Keratinocyte (primary cell): ENCODE measurements around the gene NLRC5. TPM values are rescaled to one million over a fixed set of nuclear protein-coding genes. Genes with fewer than 3 reads are reported as not detected.
"Not testable (repeated sequence)": the region's sequence is repeated elsewhere in the genome, so short reads cannot be mapped to it uniquely, and the experiment has no call there.

Experiments
- DNase-seq: peaks from one replicate; pipeline ENCODE4 v3.0.0-alpha.2; 2011; ENCODE audit warnings: low read depth, missing footprints, low spot score
- FAIRE-seq: peaks from 2 replicates; lab custom pipeline; 2011; peaks lifted over from hg19 to GRCh38; lab: Jason Lieb, UNC
- H2AFZ ChIP-seq: 2 replicates; pipeline ENCODE4 v1.6.0; 2012; ENCODE audit warnings: low read length, control low read depth, inconsistent platforms; ENCODE audit not compliant: control insufficient read depth
- H3K27ac ChIP-seq: 2 replicates; pipeline ENCODE4 v1.5.1; 2011; ENCODE audit warnings: low read length; ENCODE audit not compliant: control insufficient read depth, insufficient read depth
- H3K27me3 ChIP-seq: 3 replicates; pipeline ENCODE4 v1.6.0; 2011; ENCODE audit warnings: low read length; ENCODE audit not compliant: control insufficient read depth, insufficient read depth; ENCODE audit errors: extremely low read depth
- H3K36me3 ChIP-seq, 2 experiments: 2 replicates in 1 of 2; 3 replicates in 1 of 2; pipeline ENCODE4 v1.5.1; 2011; ENCODE audit warnings: low read length in 2 of 2, mild to moderate bottlenecking in 1 of 2; ENCODE audit not compliant: control insufficient read depth in 2 of 2, insufficient read depth in 2 of 2; ENCODE audit errors: extremely low read depth in 1 of 2
- H3K4me1 ChIP-seq: 3 replicates; pipeline ENCODE4 v1.5.1; 2011; ENCODE audit warnings: low read length; ENCODE audit not compliant: control insufficient read depth, insufficient read depth; ENCODE audit errors: extremely low read depth
- H3K4me2 ChIP-seq: 3 replicates; pipeline ENCODE4 v1.6.0; 2011; ENCODE audit warnings: low read depth, low read length; ENCODE audit not compliant: control insufficient read depth, insufficient read depth; ENCODE audit errors: extremely low read depth
- H3K4me3 ChIP-seq, 3 experiments: fragments of 200-600 bp in 1 of 3; sonication (generic) in 1 of 3; 2 replicates in 2 of 3; 3 replicates in 1 of 3; pipeline ENCODE4 v1.5.1; 2011 to 2016; ENCODE audit warnings: low read length in 3 of 3, mild to moderate bottlenecking in 3 of 3, control low read depth in 2 of 3, inconsistent platforms in 1 of 3, low read depth in 1 of 3, mixed read lengths in 1 of 3, mixed run types in 1 of 3, moderate library complexity in 1 of 3; ENCODE audit not compliant: control insufficient read depth in 2 of 3, insufficient read depth in 2 of 3; ENCODE audit errors: extremely low read depth in 1 of 3
- H3K79me2 ChIP-seq: 2 replicates; pipeline ENCODE4 v1.6.0; 2012; ENCODE audit warnings: low read length; ENCODE audit not compliant: control insufficient read depth, insufficient read depth
- H3K9ac ChIP-seq: 3 replicates; pipeline ENCODE4 v1.6.0; 2011; ENCODE audit warnings: low read length; ENCODE audit not compliant: control insufficient read depth, insufficient read depth; ENCODE audit errors: extremely low read depth
- H3K9me1 ChIP-seq: 3 replicates; pipeline ENCODE4 v1.6.0; 2011; ENCODE audit warnings: low read length; ENCODE audit not compliant: control insufficient read depth, insufficient read depth; ENCODE audit errors: extremely low read depth
- H3K9me3 ChIP-seq: 2 replicates; pipeline ENCODE4 v1.5.1; 2012; ENCODE audit warnings: low read depth, low read length; ENCODE audit not compliant: control insufficient read depth
- H4K20me1 ChIP-seq: 3 replicates; pipeline ENCODE4 v1.6.0; 2011; ENCODE audit warnings: low read length; ENCODE audit not compliant: control insufficient read depth, insufficient read depth; ENCODE audit errors: extremely low read depth
- CTCF ChIP-seq, 3 experiments: IDR thresholded peaks in 1 of 3; conservative IDR thresholded peaks in 1 of 3; optimal IDR thresholded peaks in 1 of 3; 2 replicates in 2 of 3; 3 replicates in 1 of 3; pipeline versions ENCODE3 to v1.5.1; 2011; ENCODE audit warnings: low read length in 3 of 3, mild to moderate bottlenecking in 3 of 3, moderate library complexity in 2 of 3, control low read depth in 1 of 3, inconsistent platforms in 1 of 3; ENCODE audit not compliant: insufficient read depth in 2 of 3; ENCODE audit errors: extremely low read depth in 1 of 3
- EZH2 ChIP-seq: IDR thresholded peaks from one replicate; pipeline ENCODE4 v1.6.1; 2012; ENCODE audit warnings: inconsistent platforms, mild to moderate bottlenecking, low read length, moderate library complexity
- dilution Hi-C: fragments of 300-500 bp; cut with MboI; formaldehyde crosslinking; loops from one replicate; pipeline ENCODE4 v1.7.0; 2020; ENCODE audit warnings: low sequenced_read_pairs; ENCODE audit not compliant: extremely low pct_ligation_motif_present
- polyA plus RNA-seq, 5 experiments: library from polyadenylated mRNA; depleted of rRNA in 3 of 5; stranded (reverse) in 3 of 5; stranded (forward) in 1 of 5; unstranded in 1 of 5; fragments of >200 nt; gene quantifications; 1 replicate in 1 of 5; 2 replicates in 3 of 5; 3 replicates in 1 of 5; pipeline versions ENCODE4 v1.2.1 to v1.2.3, GENCODE V29; 2011 to 2012; ENCODE audit warnings: missing spikeins in 2 of 5, low read depth in 1 of 5, low replicate concordance in 1 of 5

Gene NLRC5
- polyA plus RNA-seq, 1 donor (not counting 4 experiments of a cell fraction or from before 2014, with no cell fraction given): 7.8 TPM

- Histone ChIP-seq H3K9ac (no peak overlapping the region), H3K4me3 (no peak overlapping the region), H4K20me1 (no peaks in the 10 kb centered on the region), H2AFZ (no peak overlapping the region), H3K4me2 (no peak overlapping the region), H3K9me1 (no peaks in the 10 kb centered on the region), H3K36me3 (no peaks in the 10 kb centered on the region), H3K4me1 (no peaks in the 10 kb centered on the region), H3K9me3 (no peaks in the 10 kb centered on the region), H3K27me3 (no peaks in the 10 kb centered on the region), H3K27ac (no peak overlapping the region), H3K79me2 (no peaks in the 10 kb centered on the region)
- FAIRE-seq: no peak
- dilution Hi-C loops: no loop called here
- no peak for DNase-seq
- TF ChIP-seq EZH2 (no peak), CTCF (optimal IDR thresholded peaks at IDR 0.05 in 1 of 3, IDR thresholded peaks at IDR 0.05 in 1 of 3, conservative IDR thresholded peaks at IDR 0.05 in 1 of 3; ENCODE audit: extremely low read depth in 1 of 3, insufficient read depth in 2 of 3, low read length in 3 of 3) (no peak)
Measured at GRCh38 chr16:57108432-57108831, 119.1 kb downstream of the NLRC5 start.

GRCh38 chr16:57109259-57110105 lies 120.1 kb downstream of the NLRC5 start:
- dilution Hi-C loops, FAIRE-seq, H3K9me3 ChIP-seq: not testable (repeated sequence)

More at GRCh38 chr16:57109259-57110105, 120.1 kb downstream of the NLRC5 start:
- H4K20me1 ChIP-seq, H3K4me2 ChIP-seq, H3K9ac ChIP-seq, H3K36me3 ChIP-seq, H3K9me1 ChIP-seq, H3K27me3 ChIP-seq, H3K4me3 ChIP-seq, H3K4me1 ChIP-seq, DNase-seq, H3K79me2 ChIP-seq, H3K27ac ChIP-seq, H2AFZ ChIP-seq: not testable (repeated sequence)
